ENCODE measurements around the gene MST1.

The MST1 gene

GRCh38 chr3:49689046-49689907 is at the start of gene MST1, which contains the start of gene RNF123:
Gene MST1 (minus strand): TSS chr3:49689474. CDS start chr3:49688691, 783 bp downstream.
Gene RNF123 (plus strand): TSS chr3:49689557. CDS start chr3:49691166, 1,609 bp downstream.
- TF ChIP-seq JUND (IDR thresholded peaks at IDR 0.05; ENCODE audit: low read depth): no peak
- in situ Hi-C loops (cut with HindIII; ENCODE audit: low pct_unique_long_range_greater_than_20kb, low sequenced_read_pairs): no loop called here
- DNase-seq (ENCODE audit: low read depth in 1 of 2, low spot score in 1 of 2): peak; percentile 78 to 85

DNA sequence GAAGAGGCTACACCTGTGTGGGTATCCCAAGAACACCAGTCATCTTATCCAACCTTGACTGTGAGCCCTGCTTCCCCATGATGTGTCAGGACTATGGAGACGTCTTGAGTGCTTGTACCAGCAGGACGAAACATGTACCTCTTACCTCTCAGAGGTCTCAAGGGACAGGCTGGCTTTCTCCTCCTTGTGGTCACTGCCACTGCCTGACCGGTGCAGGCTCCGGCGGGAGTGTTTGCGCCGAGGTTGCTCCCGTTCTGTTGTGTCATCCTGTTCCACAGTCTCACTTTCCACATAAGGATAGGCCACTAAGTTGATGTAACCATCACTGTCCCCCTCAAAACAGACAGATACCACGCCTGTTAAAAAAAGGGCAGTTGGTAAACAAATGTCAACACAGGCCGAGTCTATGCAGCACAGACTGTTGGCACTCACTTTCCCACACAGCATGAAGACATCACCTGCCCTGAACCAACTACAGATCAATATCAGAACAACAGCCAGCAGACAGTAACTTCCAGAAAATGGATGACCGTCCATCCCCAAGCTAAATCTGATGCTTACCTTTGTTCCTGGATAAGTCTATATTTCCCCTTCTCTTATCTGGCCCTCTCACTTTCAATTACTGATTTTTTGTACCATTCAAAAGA is 48.9 kb upstream of the MST1 start:
- TF ChIP-seq JUND (IDR thresholded peaks at IDR 0.05; ENCODE audit: low read depth): no peak
- in situ Hi-C loops (cut with HindIII; ENCODE audit: low pct_unique_long_range_greater_than_20kb, low sequenced_read_pairs): no loop called here
- DNase-seq (ENCODE audit: low read depth in 1 of 2, low spot score in 1 of 2): no peak

DNA sequence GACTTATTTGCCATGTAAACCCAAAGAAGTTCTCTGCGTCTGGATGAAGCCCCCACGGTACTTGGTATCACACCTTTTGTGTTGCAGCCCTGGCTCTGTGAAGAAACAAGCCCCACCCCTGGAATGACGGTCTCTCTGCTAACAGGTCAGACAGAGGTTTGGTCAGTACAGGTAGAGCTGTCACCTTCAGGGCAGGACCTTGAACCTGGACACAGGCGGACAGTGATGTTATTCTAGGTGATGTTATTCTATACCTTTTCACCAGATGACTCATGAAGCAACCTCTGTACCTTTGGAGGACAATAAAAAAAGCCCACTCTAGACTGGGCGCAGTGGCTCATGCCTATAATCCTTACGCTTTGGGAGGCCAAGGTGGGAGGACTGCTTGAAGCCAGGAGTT is 45.5 kb upstream of the MST1 start:
- DNase-seq (ENCODE audit: low read depth in 1 of 2, low spot score in 1 of 2): no peak
- no peak for TF ChIP-seq JUND (IDR thresholded peaks at IDR 0.05; ENCODE audit: low read depth)
- in situ Hi-C loops (cut with HindIII; ENCODE audit: low pct_unique_long_range_greater_than_20kb, low sequenced_read_pairs): no loop called here

DNA sequence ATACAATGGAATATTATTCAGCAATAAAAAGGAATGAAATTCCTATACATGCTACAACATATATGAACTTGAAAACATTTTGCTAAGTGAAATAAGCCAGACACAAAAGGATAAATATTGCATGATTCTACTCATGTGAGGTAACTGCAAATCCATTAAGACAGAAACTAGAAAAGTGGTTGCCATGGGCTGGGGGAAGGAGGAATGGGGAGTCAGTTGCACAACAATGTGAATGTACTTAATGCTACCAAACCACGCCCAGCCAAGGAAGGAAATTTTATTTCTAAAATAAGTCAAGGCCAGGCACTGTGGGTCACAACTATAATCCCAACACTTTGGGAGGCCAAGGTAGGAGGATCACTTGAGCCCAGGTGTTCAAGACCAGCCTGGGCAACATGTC is 44.3 kb upstream of the MST1 start:
- no peak for TF ChIP-seq JUND (IDR thresholded peaks at IDR 0.05; ENCODE audit: low read depth)
- in situ Hi-C loops (cut with HindIII; ENCODE audit: low pct_unique_long_range_greater_than_20kb, low sequenced_read_pairs): no loop called here
- DNase-seq (ENCODE audit: low read depth in 1 of 2, low spot score in 1 of 2): no peak

DNA sequence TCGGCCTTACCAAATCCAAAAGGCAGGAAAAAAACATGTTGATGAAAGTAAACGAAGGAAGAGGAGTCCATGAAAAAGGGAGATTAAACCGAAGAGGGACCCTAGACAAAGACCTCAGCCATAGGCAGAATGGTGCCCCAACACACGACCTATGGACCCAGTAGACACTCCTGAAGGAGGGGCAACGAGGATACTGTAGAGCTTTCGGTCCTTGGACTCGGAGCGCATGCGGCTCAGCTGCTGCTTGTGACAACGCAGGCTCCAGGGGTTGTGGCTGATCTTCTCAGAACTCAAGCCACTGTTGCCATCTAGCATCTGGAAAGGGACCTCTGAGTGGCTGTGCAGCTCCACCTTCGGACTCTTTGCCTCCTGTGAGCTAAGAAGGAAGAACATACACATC is 43.3 kb upstream of the MST1 start:
- no peak for DNase-seq (ENCODE audit: low read depth in 1 of 2, low spot score in 1 of 2)
- in situ Hi-C loops (cut with HindIII; ENCODE audit: low pct_unique_long_range_greater_than_20kb, low sequenced_read_pairs): no loop called here
- TF ChIP-seq JUND (IDR thresholded peaks at IDR 0.05; ENCODE audit: low read depth): no peak

DNA sequence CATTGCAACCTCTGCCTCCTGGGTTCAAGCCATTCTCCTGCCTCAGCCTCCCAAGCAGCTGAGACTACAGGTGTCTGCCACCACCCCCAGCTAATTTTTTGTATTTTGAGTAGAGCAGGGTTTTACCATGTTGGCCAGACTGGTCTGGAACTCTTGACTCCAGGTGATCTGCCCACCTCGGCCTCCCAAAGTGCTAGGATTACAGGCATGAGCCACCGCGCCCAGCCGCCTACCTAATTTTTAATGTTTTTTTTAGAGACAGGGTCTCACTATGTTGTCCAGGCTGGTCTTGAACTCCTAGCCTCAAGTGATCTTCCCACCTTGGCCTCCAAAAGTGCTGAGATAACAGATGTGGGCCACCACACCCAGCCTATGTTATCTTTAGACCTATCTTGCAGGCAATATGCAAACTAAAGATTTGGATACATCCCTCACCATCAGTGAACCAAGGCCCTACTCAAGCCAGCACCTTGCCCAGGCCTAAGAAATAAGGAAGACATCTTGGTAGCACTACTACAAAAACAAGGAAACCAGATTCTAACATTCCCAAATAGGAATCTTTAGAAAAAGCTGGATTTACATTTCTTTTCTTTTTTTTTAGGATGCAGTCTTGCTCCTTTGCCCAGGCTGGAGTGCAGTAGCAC is 40.8 kb upstream of the MST1 start:
- in situ Hi-C loops (cut with HindIII; ENCODE audit: low pct_unique_long_range_greater_than_20kb, low sequenced_read_pairs): no loop called here
- DNase-seq (ENCODE audit: low read depth in 1 of 2, low spot score in 1 of 2): no peak
- no peak for TF ChIP-seq JUND (IDR thresholded peaks at IDR 0.05; ENCODE audit: low read depth)

GRCh38 chr3:49727924-49728361 is 38.7 kb upstream of the MST1 start:
- DNase-seq (ENCODE audit: low read depth in 1 of 2, low spot score in 1 of 2): no peak
- TF ChIP-seq JUND (IDR thresholded peaks at IDR 0.05; ENCODE audit: low read depth): no peak
- in situ Hi-C loops (cut with HindIII; ENCODE audit: low pct_unique_long_range_greater_than_20kb, low sequenced_read_pairs): no loop called here

- no peak for TF ChIP-seq JUND (IDR thresholded peaks at IDR 0.05; ENCODE audit: low read depth)
- no peak for DNase-seq (ENCODE audit: low read depth in 1 of 2, low spot score in 1 of 2)
These were observed 38.1 kb upstream of the MST1 start for GRCh38 chr3:49727154-49727923.

DNA sequence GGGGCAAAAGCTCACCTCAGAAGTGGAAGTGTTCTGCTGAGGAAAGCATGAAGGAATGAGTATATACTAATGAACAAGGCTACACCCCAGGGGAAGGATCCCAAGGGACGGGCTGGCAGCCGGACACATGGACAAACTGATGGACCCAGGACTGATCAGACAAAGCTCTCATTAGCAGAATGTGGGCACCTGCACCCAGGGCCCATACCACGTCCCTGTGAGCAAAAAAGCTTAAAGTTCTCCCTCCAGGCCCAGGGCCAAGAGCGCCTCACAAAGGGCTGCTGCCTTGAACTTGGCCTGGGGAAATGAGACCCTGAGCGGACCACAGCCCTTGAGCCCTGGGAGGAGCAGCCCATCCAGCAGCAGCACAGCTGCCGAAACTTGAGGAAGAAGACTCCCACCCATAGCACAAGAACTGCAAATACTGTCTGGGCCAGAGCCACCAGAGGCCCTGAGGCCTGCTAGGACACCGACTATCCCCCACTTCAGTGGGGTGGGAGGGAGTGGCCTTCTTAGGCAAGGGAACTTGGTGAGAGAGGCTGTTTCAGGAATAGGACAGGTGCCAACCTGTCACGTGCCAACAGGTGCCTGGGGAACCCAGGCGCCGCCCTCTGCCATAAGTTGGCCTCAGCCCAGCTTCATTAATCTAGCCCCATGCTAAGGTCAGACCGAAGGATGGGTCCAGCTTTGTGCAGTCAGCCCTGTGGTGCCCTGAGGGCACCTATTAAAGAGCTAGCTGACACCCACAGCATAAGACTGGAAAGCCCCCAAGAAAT is 36.8 kb upstream of the MST1 start:
- in situ Hi-C loops (cut with HindIII; ENCODE audit: low pct_unique_long_range_greater_than_20kb, low sequenced_read_pairs): no loop called here
- no peak for DNase-seq (ENCODE audit: low read depth in 1 of 2, low spot score in 1 of 2)
- no peak for TF ChIP-seq JUND (IDR thresholded peaks at IDR 0.05; ENCODE audit: low read depth)

More at GRCh38 chr3:49727154-49727923, 38.1 kb upstream of the MST1 start:
- in situ Hi-C loops (cut with HindIII; ENCODE audit: low pct_unique_long_range_greater_than_20kb, low sequenced_read_pairs): no loop called here

DNA sequence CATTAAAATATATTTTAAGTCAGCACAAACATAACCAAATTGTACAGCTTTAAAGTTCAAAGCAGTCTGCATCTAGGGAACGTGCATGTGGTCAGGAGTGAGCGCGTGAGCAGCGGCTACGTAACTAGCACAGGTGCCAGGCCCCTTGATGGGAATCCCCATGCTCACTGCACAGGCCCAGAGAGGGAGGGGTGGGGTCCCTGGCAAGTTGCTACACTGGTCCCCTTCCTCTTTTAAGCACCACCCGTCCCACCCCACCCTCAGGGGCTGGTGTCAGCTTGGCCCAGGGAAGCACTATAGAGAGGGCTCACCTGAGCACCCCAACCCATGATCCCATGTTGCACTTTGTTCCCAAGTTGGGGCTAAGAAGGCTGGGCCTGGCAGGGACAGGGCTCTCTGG is 35.3 kb upstream of the MST1 start:
- no peak for TF ChIP-seq JUND (IDR thresholded peaks at IDR 0.05; ENCODE audit: low read depth)
- no peak for DNase-seq (ENCODE audit: low read depth in 1 of 2, low spot score in 1 of 2)
- in situ Hi-C loops (cut with HindIII; ENCODE audit: low pct_unique_long_range_greater_than_20kb, low sequenced_read_pairs): no loop called here

- in situ Hi-C loops (cut with HindIII; ENCODE audit: low pct_unique_long_range_greater_than_20kb, low sequenced_read_pairs): no loop called here
- TF ChIP-seq JUND (IDR thresholded peaks at IDR 0.05; ENCODE audit: low read depth): no peak
- DNase-seq (ENCODE audit: low read depth in 1 of 2, low spot score in 1 of 2): peak; percentile 96 to 97
These were observed 34.6 kb upstream of the MST1 start, which contains the start of gene GMPPB for GRCh38 chr3:49723628-49724551. Gene GMPPB (minus strand): TSS chr3:49723951. CDS start chr3:49723726, 225 bp downstream.

Data from T47D (cell line).